CD4-positive, alpha-beta T cell (primary cell): Measurements from ENCODE around the gene PKLR. TPM values are rescaled to one million over a fixed set of nuclear protein-coding genes. Genes with fewer than 3 reads are reported as not detected.
A peak's percentile ranks its signal among the peaks of the same experiment; 100 is the strongest.

ENCODE experiments used
- ATAC-seq: fragments of 200-7000 bp; cut with Tn5 transposase; one replicate; pipeline ENCODE4 v1.10.0; 2022; ENCODE audit warnings: mild to moderate bottlenecking; ENCODE audit not compliant: poor library complexity
- CTCF ChIA-PET: fragments of 350-600 bp; sonication (Branson Sonifier 250); formaldehyde crosslinking; loops from one replicate; lab custom pipeline; 2021; ENCODE audit warnings: antibody characterized with exemption, inconsistent platforms; lab: Charles Lee
- POLR2A ChIA-PET: fragments of 350-600 bp; sonication (Branson Sonifier 250); formaldehyde crosslinking; loops from one replicate; lab custom pipeline; 2021; ENCODE audit warnings: antibody characterized with exemption, inconsistent platforms; lab: Charles Lee
- DNase-seq, 14 experiments: peaks; one replicate each; pipeline ENCODE4 v3.0.0-alpha.2; 2013 to 2020; ENCODE audit warnings: mixed read lengths in 2 of 14
- H3K27ac ChIP-seq, 2 donors: one replicate each; pipeline versions ENCODE4 v1.5.1 to v1.7.0; 2013; ENCODE audit warnings: low read length in 2 of 2, low read depth in 1 of 2, mild to moderate bottlenecking in 1 of 2
- H3K27me3 ChIP-seq, 2 experiments: 1 replicate in 1 of 2; 2 replicates in 1 of 2; pipeline versions ENCODE4 v1.6.1 to v1.7.0; 2013; ENCODE audit warnings: low read length in 2 of 2, control low read depth in 1 of 2, mild to moderate bottlenecking in 1 of 2, moderate library complexity in 1 of 2; ENCODE audit not compliant: insufficient read depth in 2 of 2, control insufficient read depth in 1 of 2
- H3K36me3 ChIP-seq: one replicate; pipeline ENCODE4 v1.6.1; 2013; ENCODE audit warnings: low read length, control low read depth; ENCODE audit not compliant: insufficient read depth
- H3K4me1 ChIP-seq: one replicate; pipeline ENCODE4 v1.6.1; 2013; ENCODE audit warnings: low read length, control low read depth; ENCODE audit not compliant: insufficient read depth
- H3K4me3 ChIP-seq: one replicate; pipeline ENCODE4 v1.5.1; 2013; ENCODE audit warnings: mild to moderate bottlenecking, low read length, moderate library complexity
- H3K9me3 ChIP-seq, 2 experiments: 1 replicate in 1 of 2; 2 replicates in 1 of 2; pipeline versions ENCODE4 v1.6.1 to v1.7.0; 2013; ENCODE audit warnings: low read length in 2 of 2, mild to moderate bottlenecking in 2 of 2, control low read depth in 1 of 2, moderate library complexity in 1 of 2; ENCODE audit not compliant: control insufficient read depth in 1 of 2, insufficient read depth in 1 of 2
- H3K27ac Mint-ChIP-seq: one replicate; pipeline ENCODE4 v1.8.0; 2020; ENCODE audit warnings: mixed read lengths
- H3K27me3 Mint-ChIP-seq: one replicate; pipeline ENCODE4 v1.8.0; 2021; ENCODE audit warnings: mixed read lengths
- H3K36me3 Mint-ChIP-seq: one replicate; pipeline ENCODE4 v1.8.0; 2021; ENCODE audit warnings: low read depth, mixed read lengths
- H3K4me1 Mint-ChIP-seq: one replicate; pipeline ENCODE4 v1.8.0; 2021; ENCODE audit warnings: low read depth, mixed read lengths
- H3K4me3 Mint-ChIP-seq: one replicate; pipeline ENCODE4 v1.8.0; 2020; ENCODE audit warnings: mild to moderate bottlenecking, mixed read lengths
- H3K9me3 Mint-ChIP-seq: one replicate; pipeline ENCODE4 v1.8.0; 2020; ENCODE audit warnings: mixed read lengths
- intact Hi-C, 2 experiments: fragments of 100-400 bp; cut with DNase I in 1 of 2; cut with micrococcal nuclease in 1 of 2; formaldehyde crosslinking; loops; one replicate each; pipeline versions ENCODE4 v1.15.1 to v1.9.0; 2023 to 2025; cut with DNase I, micrococcal nuclease
- total RNA-seq, 174 experiments: library from RNA in 2 of 174; stranded (reverse) in 2 of 174; gene quantifications; one replicate each; pipeline ENCODE4 v1.2.3 and lab custom pipeline; 2021 to 2026
- TF ChIP-seq, protein P1 (sequence below): fragments of 200-600 bp; IDR thresholded peaks from one replicate; pipeline ENCODE4 v1.8.0; 2022; ENCODE audit warnings: antibody characterized with exemption, mild to moderate bottlenecking

PKLR gene
- total RNA-seq, 2 experiments from 2014 or later, result not detected

- ATAC-seq, result no peak
- POLR2A ChIA-PET, result interaction anchor here (1.0 to 5.3 kb wide), 5 partner anchors 10 to 70 kb away, joined by 3 to 51 read pairs (median 12); partner anchors contain the start of genes CLK2, FDPS, MTX1 and RUSC1
- CTCF ChIA-PET, result interaction anchor here (0.8 to 4.4 kb wide), 22 partner anchors 9 to 608 kb away, joined by 3 to 114 read pairs (median 6); partner anchors contain the start of genes HCN3, KRTCAP2, PKLR and RUSC1
These were observed 49.7 kb downstream of the PKLR start for GRCh38 chr1:155251566-155251965.

DNA sequence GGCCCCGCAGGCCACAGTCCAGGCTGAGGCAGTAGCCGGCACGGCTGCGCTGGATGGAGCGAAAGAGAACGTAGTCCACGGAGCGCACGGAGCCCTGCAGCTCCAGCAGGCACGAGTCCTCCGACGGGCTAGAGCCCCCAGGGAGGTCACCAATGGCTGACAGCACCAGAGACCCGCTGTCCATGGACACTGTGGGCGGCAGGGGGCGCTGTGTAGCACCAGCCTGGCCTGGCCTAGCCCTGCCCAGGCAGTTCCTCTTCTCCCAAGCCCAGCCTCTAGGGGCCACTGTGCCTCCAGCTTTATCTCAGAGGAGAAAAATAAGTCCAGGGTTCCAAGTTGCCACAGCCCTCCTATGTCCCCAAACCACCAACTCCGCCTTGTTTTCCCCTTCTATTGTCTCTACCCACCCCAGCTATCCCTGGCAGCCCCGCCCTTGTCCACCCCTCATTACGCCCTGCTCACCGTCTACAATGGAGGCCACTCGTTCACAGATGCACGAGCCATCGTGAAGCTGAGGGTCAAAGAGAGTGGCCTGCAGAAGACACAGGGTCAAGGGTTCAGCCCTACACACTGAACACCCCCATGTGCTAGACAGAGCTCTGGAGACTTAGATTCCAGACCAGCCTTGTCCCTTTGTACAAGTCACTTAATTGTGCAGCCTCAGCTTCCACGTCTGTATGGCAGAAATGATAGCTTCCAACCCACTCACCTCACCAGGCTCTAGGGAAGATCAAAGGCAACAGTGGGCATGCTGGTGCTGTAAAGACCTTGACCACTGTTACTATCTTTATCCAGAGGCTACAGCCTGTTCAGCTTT lies 50.4 kb downstream of the PKLR start:
- no peaks in the 10 kb centered on the region for H3K27me3 ChIP-seq
- ChIA-PET POLR2A (interaction anchor here (0.6 to 5.3 kb wide), 9 partner anchors 11 to 345 kb away, joined by 3 to 51 read pairs (median 3); partner anchors contain the start of genes CLK2, FDPS, KRTCAP2 and MTX1), CTCF (interaction anchor here (0.5 to 4.4 kb wide), 49 partner anchors 9 to 609 kb away, joined by 3 to 114 read pairs (median 5); partner anchors contain the start of genes CLK2, FDPS, HCN3 and KRTCAP2)
- Mint-ChIP-seq H3K36me3 (no peaks in the 10 kb centered on the region), H3K9me3 (no peaks in the 10 kb centered on the region), H3K27me3 (no peaks in the 10 kb centered on the region), H3K4me3 (peak overlapping the region; percentile 67), H3K4me1 (peaks cover 23% of the 10 kb centered on the region), H3K27ac (peak overlapping the region; percentile 16)
- no peaks in the 10 kb centered on the region for H3K9me3 ChIP-seq
- TF ChIP-seq, protein P1, sequence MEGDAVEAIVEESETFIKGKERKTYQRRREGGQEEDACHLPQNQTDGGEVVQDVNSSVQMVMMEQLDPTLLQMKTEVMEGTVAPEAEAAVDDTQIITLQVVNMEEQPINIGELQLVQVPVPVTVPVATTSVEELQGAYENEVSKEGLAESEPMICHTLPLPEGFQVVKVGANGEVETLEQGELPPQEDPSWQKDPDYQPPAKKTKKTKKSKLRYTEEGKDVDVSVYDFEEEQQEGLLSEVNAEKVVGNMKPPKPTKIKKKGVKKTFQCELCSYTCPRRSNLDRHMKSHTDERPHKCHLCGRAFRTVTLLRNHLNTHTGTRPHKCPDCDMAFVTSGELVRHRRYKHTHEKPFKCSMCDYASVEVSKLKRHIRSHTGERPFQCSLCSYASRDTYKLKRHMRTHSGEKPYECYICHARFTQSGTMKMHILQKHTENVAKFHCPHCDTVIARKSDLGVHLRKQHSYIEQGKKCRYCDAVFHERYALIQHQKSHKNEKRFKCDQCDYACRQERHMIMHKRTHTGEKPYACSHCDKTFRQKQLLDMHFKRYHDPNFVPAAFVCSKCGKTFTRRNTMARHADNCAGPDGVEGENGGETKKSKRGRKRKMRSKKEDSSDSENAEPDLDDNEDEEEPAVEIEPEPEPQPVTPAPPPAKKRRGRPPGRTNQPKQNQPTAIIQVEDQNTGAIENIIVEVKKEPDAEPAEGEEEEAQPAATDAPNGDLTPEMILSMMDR, result peak; percentile 100
- intact Hi-C loops, result loop anchor here (1.0 to 10.0 kb wide), 5 partner anchors 58 to 343 kb away; partner anchors contain the start of gene FDPS (in 1 of the 2)
- H3K4me1 ChIP-seq, result peaks cover 37% of the 10 kb centered on the region
- ATAC-seq, result peak; percentile 96
- H3K36me3 ChIP-seq, result no peaks in the 10 kb centered on the region
- peak overlapping the region; percentile 60 for H3K4me3 ChIP-seq
- H3K27ac ChIP-seq, result no peak overlapping the region
- DNase-seq, result peak; percentile 93 to 98 (median 96)

More at GRCh38 chr1:155251566-155251965, 49.7 kb downstream of the PKLR start:
- intact Hi-C loops, result loop anchor here (2.0 to 10.0 kb wide), 2 partner anchors 57 to 253 kb away; partner anchors contain the start of gene FDPS (in 1 of the 2)
- Histone ChIP-seq H3K4me1 (peaks cover 42% of the 10 kb centered on the region), H3K4me3 (no peak overlapping the region), H3K36me3 (peaks cover 7% of the 10 kb centered on the region), H3K27ac (no peak overlapping the region), H3K27me3 (no peaks in the 10 kb centered on the region), H3K9me3 (no peaks in the 10 kb centered on the region)
- no peaks in the 10 kb centered on the region for H3K9me3 Mint-ChIP-seq
- H3K4me3 Mint-ChIP-seq, result no peak overlapping the region
- no peak overlapping the region for H3K27ac Mint-ChIP-seq
- TF ChIP-seq, protein P1, result no peak
- H3K27me3 Mint-ChIP-seq, result no peaks in the 10 kb centered on the region
- H3K4me1 Mint-ChIP-seq, result peaks cover 30% of the 10 kb centered on the region
- no peak for DNase-seq
- peaks cover 5% of the 10 kb centered on the region for H3K36me3 Mint-ChIP-seq

GRCh38 chr1:155250246-155250632 lies 51.0 kb downstream of the PKLR start:
- no peaks in the 10 kb centered on the region for H3K27me3 ChIP-seq
- CTCF ChIA-PET, result interaction anchor here (0.6 to 4.4 kb wide), 34 partner anchors 9 to 610 kb away, joined by 3 to 114 read pairs (median 6); partner anchors contain the start of genes CLK2, FDPS, HCN3 and KRTCAP2
- no peaks in the 10 kb centered on the region for H3K36me3 Mint-ChIP-seq
- H3K36me3 ChIP-seq, result no peaks in the 10 kb centered on the region
- H3K9me3 ChIP-seq, result no peaks in the 10 kb centered on the region
- peak; percentile 1 for ATAC-seq
- peaks cover 32% of the 10 kb centered on the region for H3K4me1 ChIP-seq
- H3K4me3 Mint-ChIP-seq, result peak overlapping the region; percentile 67
- no peak for DNase-seq
- peak overlapping the region; percentile 16 for H3K27ac Mint-ChIP-seq
- POLR2A ChIA-PET, result interaction anchor here (0.6 to 5.3 kb wide), 9 partner anchors 11 to 346 kb away, joined by 3 to 51 read pairs (median 3); partner anchors contain the start of genes CLK2, FDPS, KRTCAP2 and RUSC1
- no peaks in the 10 kb centered on the region for H3K27me3 Mint-ChIP-seq
- intact Hi-C loops, result loop anchor here (1.0 to 10.0 kb wide), 5 partner anchors 59 to 344 kb away; partner anchors contain the start of gene FDPS (in 1 of the 2)
- H3K4me3 ChIP-seq, result peak overlapping the region; percentile 60
- H3K27ac ChIP-seq, result no peak overlapping the region
- H3K4me1 Mint-ChIP-seq, result peaks cover 24% of the 10 kb centered on the region
- H3K9me3 Mint-ChIP-seq, result no peaks in the 10 kb centered on the region
- TF ChIP-seq, protein P1, result no peak
